ENCODE data around the gene MIPOL1.

DNA sequence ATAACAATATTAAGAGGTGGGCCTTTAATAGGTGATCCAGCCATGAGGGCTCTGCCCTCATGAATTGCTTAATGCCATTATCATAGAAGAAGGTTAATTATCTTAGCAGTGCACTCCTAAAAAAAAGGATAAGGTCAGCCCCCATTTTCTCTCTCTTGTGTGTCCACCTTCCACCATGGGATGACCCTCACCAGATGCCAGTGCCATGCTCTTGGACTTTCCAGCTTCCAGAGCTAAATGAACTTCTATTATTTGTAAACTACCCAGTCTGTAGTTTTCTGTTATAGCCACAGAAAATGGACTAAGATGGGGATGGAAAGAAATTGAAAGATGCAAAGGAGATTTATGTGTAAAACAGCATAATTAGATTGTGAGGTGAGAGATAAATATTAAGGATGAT lies 271.9 kb downstream of the MIPOL1 start:
- TF ChIP-seq TAF1 (IDR thresholded peaks at IDR 0.05; ENCODE audit: control insufficient read depth, extremely low read depth, insufficient read depth, low read length, severe bottlenecking) (no peak), NFYB (IDR thresholded peaks at IDR 0.05; ENCODE audit: extremely low read depth, insufficient read length) (no peak), EP300 (IDR thresholded peaks at IDR 0.05; ENCODE audit: low read length) (no peak), ZFP36 (IDR thresholded peaks at IDR 0.05; ENCODE audit: low read depth, low read length, partially characterized antibody) (no peak), RAD21 (CRISPR knock-in tag; conservative IDR thresholded peaks at IDR 0.05 in 1 of 2, IDR thresholded peaks at IDR 0.05 in 1 of 2) (no peak), EZH2 (IDR thresholded peaks at IDR 0.05; ENCODE audit: borderline replicate concordance, low read depth, low read length) (no peak), NFIC (IDR thresholded peaks at IDR 0.05) (no peak), ZNF232 (CRISPR knock-in tag; IDR thresholded peaks at IDR 0.05) (no peak), ZBTB7A (IDR thresholded peaks at IDR 0.05; ENCODE audit: borderline replicate concordance, control insufficient read depth, low read depth, low read length) (no peak), CHD1 (IDR thresholded peaks at IDR 0.05; ENCODE audit: low read length) (no peak), ZNF384 (IDR thresholded peaks at IDR 0.05; ENCODE audit: low read depth, low read length) (no peak)
- TF ChIP-seq, protein P1, sequence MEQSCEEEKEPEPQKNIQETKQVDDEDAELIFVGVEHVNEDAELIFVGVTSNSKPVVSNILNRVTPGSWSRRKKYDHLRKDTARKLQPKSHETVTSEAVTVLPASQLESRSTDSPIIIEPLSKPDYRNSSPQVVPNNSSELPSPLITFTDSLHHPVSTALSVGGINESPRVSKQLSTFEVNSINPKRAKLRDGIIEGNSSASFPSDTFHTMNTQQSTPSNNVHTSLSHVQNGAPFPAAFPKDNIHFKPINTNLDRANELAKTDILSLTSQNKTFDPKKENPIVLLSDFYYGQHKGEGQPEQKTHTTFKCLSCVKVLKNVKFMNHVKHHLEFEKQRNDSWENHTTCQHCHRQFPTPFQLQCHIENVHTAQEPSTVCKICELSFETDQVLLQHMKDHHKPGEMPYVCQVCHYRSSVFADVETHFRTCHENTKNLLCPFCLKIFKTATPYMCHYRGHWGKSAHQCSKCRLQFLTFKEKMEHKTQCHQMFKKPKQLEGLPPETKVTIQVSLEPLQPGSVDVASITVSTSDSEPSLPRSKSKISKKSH (CRISPR knock-in tag; IDR thresholded peaks at IDR 0.05), result no peak
- TF ChIP-seq, protein P2, sequence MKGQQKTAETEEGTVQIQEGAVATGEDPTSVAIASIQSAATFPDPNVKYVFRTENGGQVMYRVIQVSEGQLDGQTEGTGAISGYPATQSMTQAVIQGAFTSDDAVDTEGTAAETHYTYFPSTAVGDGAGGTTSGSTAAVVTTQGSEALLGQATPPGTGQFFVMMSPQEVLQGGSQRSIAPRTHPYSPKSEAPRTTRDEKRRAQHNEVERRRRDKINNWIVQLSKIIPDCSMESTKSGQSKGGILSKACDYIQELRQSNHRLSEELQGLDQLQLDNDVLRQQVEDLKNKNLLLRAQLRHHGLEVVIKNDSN (CRISPR knock-in tag; IDR thresholded peaks at IDR 0.05), result no peak
- TF ChIP-seq, protein P3, sequence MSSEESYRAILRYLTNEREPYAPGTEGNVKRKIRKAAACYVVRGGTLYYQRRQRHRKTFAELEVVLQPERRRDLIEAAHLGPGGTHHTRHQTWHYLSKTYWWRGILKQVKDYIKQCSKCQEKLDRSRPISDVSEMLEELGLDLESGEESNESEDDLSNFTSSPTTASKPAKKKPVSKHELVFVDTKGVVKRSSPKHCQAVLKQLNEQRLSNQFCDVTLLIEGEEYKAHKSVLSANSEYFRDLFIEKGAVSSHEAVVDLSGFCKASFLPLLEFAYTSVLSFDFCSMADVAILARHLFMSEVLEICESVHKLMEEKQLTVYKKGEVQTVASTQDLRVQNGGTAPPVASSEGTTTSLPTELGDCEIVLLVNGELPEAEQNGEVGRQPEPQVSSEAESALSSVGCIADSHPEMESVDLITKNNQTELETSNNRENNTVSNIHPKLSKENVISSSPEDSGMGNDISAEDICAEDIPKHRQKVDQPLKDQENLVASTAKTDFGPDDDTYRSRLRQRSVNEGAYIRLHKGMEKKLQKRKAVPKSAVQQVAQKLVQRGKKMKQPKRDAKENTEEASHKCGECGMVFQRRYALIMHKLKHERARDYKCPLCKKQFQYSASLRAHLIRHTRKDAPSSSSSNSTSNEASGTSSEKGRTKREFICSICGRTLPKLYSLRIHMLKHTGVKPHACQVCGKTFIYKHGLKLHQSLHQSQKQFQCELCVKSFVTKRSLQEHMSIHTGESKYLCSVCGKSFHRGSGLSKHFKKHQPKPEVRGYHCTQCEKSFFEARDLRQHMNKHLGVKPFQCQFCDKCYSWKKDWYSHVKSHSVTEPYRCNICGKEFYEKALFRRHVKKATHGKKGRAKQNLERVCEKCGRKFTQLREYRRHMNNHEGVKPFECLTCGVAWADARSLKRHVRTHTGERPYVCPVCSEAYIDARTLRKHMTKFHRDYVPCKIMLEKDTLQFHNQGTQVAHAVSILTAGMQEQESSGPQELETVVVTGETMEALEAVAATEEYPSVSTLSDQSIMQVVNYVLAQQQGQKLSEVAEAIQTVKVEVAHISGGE (CRISPR knock-in tag; IDR thresholded peaks at IDR 0.05), result no peak

Measured in K562 (cell line).